Subcutaneous adipose tissue (tissue), 4 donors: Measurements from ENCODE around the gene SHISA9. TPM values are rescaled to one million over a fixed set of nuclear protein-coding genes. Genes with fewer than 3 reads are reported as not detected.

Source experiments
- CTCF ChIP-seq: fragments of 450-650 bp; IDR thresholded peaks from one replicate; pipeline ENCODE4 v1.5.1; 2016; ENCODE audit warnings: low read depth, mild to moderate bottlenecking, control low read depth, antibody characterized with exemption, moderate library complexity
- total RNA-seq, 4 donors: library from RNA; depleted of rRNA; stranded (reverse); fragments of >200 nt; gene quantifications; one replicate each; pipeline ENCODE4 v1.1.0, GENCODE V29; 2016

SHISA9 gene
- total RNA-seq, 4 donors from 2014 or later: under 0.01 to 0.19 (median 0.17) TPM; not detected in 1

DNA sequence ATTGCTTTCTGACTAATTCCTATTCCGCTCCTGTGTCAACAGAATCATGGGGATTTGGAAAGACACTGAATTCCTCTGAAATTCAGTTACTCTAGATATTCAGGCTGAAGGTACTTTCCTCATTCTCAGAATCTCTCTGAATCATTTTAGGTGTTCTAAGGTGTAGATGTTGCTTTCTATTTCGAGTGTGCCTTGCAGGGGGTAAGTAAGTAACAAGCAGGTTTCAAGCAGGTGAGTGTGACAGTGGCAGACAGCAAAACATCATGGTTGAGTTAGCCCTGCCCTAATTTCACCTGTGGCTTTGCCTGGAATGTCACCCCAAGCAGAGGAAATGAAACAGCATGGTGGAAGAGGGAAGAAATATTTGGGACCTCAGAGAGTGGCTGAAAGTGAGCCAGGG lies 75.1 kb downstream of the SHISA9 start:
- no peak for TF ChIP-seq CTCF

- TF ChIP-seq CTCF: no peak
Measured at GRCh38 chr16:12976936-12977335, 75.5 kb downstream of the SHISA9 start.

DNA sequence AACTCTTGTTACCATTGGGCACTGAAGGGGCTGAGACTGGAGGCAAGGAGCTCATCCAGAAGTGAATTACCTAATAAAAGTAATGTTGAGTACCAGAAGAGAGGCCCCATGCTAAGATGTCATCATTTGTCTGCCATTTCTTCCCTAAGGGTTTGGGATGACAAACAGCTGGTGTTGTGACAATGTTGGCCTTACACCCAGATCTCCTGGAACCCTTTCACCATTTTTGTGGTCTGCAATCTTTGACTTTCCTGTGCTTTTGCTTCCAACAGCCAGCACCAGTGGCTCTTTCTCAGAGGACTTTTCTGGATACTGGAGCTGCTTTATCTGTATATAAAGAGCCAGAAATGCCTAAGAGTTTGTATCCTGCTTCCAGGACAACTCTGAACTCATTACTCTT lies 84.1 kb downstream of the SHISA9 start:
- no peak for TF ChIP-seq CTCF

GRCh38 chr16:12988071-12988470 lies 86.7 kb downstream of the SHISA9 start:
- no peak for TF ChIP-seq CTCF

- TF ChIP-seq CTCF: no peak
Measured at GRCh38 chr16:12992066-12992465, 90.7 kb downstream of the SHISA9 start.

DNA sequence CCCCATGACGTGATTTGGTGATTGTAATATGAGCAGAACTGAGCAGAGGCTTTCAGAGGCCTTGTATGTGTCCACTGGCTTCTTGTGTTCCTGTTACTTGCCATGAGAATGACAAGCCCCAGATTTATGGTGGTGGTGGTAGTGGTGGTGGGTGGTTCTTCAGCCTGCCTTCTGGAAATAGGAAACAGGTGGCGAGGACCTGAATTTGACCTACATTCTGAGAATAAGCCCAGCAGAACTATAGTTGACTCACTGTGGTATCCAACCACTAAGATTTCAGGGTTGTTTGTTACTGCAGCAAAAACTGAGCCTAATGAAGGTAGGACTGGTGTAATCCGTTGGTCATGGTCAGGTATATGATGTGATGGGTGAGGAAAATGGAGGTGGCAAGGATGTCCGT lies 93.0 kb downstream of the SHISA9 start:
- no peak for TF ChIP-seq CTCF

DNA sequence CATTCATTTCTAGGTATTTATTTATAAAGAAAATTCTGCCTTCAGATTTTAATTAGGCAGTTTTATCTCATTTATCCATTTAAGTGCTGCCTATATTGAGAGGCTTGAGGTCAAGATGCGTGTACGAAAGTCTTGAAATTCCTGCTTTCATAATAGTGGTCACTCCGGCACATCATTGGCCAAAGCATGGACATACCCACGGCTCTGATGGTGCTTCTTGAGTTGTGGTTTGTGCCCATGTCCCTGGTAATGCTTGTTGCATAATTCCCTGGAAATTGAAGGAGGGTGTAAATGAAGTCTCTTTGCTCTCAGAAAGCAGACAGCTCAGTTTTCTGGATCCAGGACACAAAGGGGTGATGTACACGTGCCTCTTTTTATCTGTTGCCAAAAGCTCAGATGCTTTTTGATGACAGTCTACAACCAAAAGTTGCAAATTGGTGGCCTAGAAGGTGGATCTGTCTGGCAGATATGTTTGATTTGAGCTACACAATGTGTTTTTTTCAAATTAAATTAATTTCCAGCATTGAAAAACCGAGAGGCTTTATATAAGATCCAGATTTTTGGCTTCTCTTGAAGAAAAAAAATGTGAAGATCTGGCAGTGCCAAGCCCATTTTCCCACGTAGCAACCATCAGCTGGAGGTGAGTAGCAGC lies 94.4 kb downstream of the SHISA9 start:
- TF ChIP-seq CTCF: no peak
